Measurements from ENCODE around the gene SCUBE1. TPM values are rescaled to one million over a fixed set of nuclear protein-coding genes. Genes with fewer than 3 reads are reported as not detected.

The SCUBE1 gene
- total RNA-seq, 1 donor from 2014 or later, result 25.9 TPM

DNA sequence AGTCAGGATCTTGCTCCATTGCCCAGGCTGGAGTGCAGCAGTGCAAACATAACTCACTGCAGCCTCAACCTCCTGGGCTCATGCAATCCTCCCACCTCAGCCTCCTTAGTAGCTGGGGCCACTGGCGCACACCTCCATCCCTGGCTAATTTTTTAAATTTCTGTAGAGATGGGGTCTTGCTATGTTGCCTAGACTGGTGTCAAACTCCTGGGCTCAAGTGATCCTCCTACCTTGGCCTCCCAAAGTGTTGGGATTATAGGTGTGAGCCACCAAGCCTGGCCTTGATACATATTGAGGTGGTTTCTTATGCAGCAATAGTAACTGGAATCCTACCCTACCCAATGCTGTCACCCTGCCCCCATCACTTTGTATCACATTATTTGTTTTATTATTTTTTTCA, 32.4 kb downstream of the SCUBE1 start:
- Mint-ChIP-seq H3K4me3 (no peak overlapping the region), H3K27me3 (ENCODE audit: insufficient read depth, low read depth) (peaks cover 13% of the 10 kb centered on the region), H3K9me3 (no peaks in the 10 kb centered on the region), H3K36me3 (no peaks in the 10 kb centered on the region), H3K27ac (no peak overlapping the region), H3K4me1 (peaks cover 46% of the 10 kb centered on the region)
- Histone ChIP-seq H3K27ac (no peak overlapping the region), H3K4me3 (no peak overlapping the region), H3K79me2 (ENCODE audit: low read depth) (no peaks in the 10 kb centered on the region), H3K4me1 (peaks cover 36% of the 10 kb centered on the region), H2AFZ (replicated peaks) (no peak overlapping the region), H3K27me3 (no peaks in the 10 kb centered on the region), H3K9ac (no peak overlapping the region), H4K20me1 (ENCODE audit: low read depth) (peaks cover 43% of the 10 kb centered on the region), H3K4me2 (no peak overlapping the region), H3K9me3 (ENCODE audit: low read depth) (no peaks in the 10 kb centered on the region), H3K36me3 (no peaks in the 10 kb centered on the region), H3F3A (ENCODE audit: low read depth) (no peaks in the 10 kb centered on the region)
- no peak for DNase-seq (ENCODE audit: low spot score)
- no peak for TF ChIP-seq EZH2phosphoT487 (IDR thresholded peaks at IDR 0.05)
- TF ChIP-seq, protein P1, sequence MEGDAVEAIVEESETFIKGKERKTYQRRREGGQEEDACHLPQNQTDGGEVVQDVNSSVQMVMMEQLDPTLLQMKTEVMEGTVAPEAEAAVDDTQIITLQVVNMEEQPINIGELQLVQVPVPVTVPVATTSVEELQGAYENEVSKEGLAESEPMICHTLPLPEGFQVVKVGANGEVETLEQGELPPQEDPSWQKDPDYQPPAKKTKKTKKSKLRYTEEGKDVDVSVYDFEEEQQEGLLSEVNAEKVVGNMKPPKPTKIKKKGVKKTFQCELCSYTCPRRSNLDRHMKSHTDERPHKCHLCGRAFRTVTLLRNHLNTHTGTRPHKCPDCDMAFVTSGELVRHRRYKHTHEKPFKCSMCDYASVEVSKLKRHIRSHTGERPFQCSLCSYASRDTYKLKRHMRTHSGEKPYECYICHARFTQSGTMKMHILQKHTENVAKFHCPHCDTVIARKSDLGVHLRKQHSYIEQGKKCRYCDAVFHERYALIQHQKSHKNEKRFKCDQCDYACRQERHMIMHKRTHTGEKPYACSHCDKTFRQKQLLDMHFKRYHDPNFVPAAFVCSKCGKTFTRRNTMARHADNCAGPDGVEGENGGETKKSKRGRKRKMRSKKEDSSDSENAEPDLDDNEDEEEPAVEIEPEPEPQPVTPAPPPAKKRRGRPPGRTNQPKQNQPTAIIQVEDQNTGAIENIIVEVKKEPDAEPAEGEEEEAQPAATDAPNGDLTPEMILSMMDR (IDR thresholded peaks at IDR 0.05), result no peak
- no peak for TF ChIP-seq EZH2 (IDR thresholded peaks at IDR 0.05)

DNA sequence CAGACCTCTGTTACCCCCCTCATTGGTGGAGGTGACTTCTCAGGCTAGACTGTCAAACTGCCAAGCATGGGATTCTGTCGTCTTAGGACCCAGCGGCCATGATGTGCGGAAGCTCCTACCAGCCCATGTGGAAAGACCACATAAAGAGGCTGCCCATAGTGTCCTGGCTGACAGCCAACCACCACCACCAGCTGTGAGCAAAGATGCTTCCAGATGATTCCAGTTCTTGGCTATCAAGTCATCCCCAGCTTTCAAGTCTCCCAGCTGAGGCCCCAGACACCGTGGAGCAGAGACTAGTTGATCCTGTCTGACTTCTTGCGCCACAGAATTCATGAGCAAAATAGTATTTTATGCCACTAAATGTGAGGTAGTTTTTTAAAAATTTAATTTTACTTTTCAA, 32.9 kb downstream of the SCUBE1 start:
- Histone ChIP-seq H3K27me3 (no peaks in the 10 kb centered on the region), H3K4me1 (peaks cover 31% of the 10 kb centered on the region), H3K9me3 (ENCODE audit: low read depth) (no peaks in the 10 kb centered on the region), H2AFZ (replicated peaks) (no peak overlapping the region), H4K20me1 (ENCODE audit: low read depth) (peaks cover 38% of the 10 kb centered on the region), H3K79me2 (ENCODE audit: low read depth) (no peaks in the 10 kb centered on the region), H3F3A (ENCODE audit: low read depth) (no peaks in the 10 kb centered on the region), H3K27ac (no peak overlapping the region), H3K36me3 (no peaks in the 10 kb centered on the region), H3K4me2 (no peak overlapping the region), H3K4me3 (no peak overlapping the region), H3K9ac (no peak overlapping the region)
- Mint-ChIP-seq H3K9me3 (no peaks in the 10 kb centered on the region), H3K27ac (peak overlapping the region; percentile 17), H3K4me3 (no peak overlapping the region), H3K4me1 (peaks cover 45% of the 10 kb centered on the region), H3K27me3 (ENCODE audit: insufficient read depth, low read depth) (peaks cover 13% of the 10 kb centered on the region), H3K36me3 (no peaks in the 10 kb centered on the region)
- no peak for DNase-seq (ENCODE audit: low spot score)
- TF ChIP-seq EZH2phosphoT487 (IDR thresholded peaks at IDR 0.05) (no peak), EZH2 (IDR thresholded peaks at IDR 0.05) (no peak)
- TF ChIP-seq, protein P1 (IDR thresholded peaks at IDR 0.05), result no peak

DNA sequence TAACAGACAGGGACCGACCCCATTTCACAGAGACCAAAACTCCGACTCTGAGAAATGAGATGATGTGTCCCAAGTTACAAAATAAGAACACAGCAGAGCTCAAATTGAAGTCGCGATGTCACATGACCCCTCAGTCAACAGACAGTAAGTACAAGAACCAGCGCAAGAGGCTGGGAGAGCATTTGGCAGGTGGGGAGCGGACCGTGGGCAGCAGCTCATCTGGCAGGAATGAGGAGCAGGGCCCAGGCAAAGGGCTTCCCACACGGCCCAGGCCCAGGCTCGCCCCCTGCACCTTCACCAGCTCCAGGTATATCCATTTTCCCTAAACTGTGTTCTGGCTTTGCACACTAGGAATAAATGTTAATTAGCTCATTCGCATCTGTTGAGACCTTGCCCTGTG, 34.3 kb downstream of the SCUBE1 start:
- H3K9me3 Mint-ChIP-seq, result no peaks in the 10 kb centered on the region
- peaks cover 24% of the 10 kb centered on the region for H3K4me1 ChIP-seq
- TF ChIP-seq EZH2phosphoT487 (IDR thresholded peaks at IDR 0.05) (no peak), EZH2 (IDR thresholded peaks at IDR 0.05) (no peak)
- TF ChIP-seq, protein P1 (IDR thresholded peaks at IDR 0.05), result no peak
- H3K4me3 ChIP-seq, result no peak overlapping the region
- H3K36me3 Mint-ChIP-seq, result no peaks in the 10 kb centered on the region
- H3K27ac ChIP-seq, result no peak overlapping the region
- H3K4me2 ChIP-seq, result no peak overlapping the region
- H2AFZ ChIP-seq (replicated peaks), result no peak overlapping the region
- no peaks in the 10 kb centered on the region for H3K79me2 ChIP-seq (ENCODE audit: low read depth)
- H3K27ac Mint-ChIP-seq, result no peak overlapping the region
- H3K9me3 ChIP-seq (ENCODE audit: low read depth), result no peaks in the 10 kb centered on the region
- H3K9ac ChIP-seq, result no peak overlapping the region
- H3K27me3 ChIP-seq, result no peaks in the 10 kb centered on the region
- H3F3A ChIP-seq (ENCODE audit: low read depth), result no peaks in the 10 kb centered on the region
- H3K36me3 ChIP-seq, result no peaks in the 10 kb centered on the region
- peaks cover 29% of the 10 kb centered on the region for H4K20me1 ChIP-seq (ENCODE audit: low read depth)
- peaks cover 52% of the 10 kb centered on the region for H3K4me1 Mint-ChIP-seq
- DNase-seq (ENCODE audit: low spot score), result no peak
- peaks cover 15% of the 10 kb centered on the region for H3K27me3 Mint-ChIP-seq (ENCODE audit: insufficient read depth, low read depth)
- H3K4me3 Mint-ChIP-seq, result no peak overlapping the region
